ENCODE measurements around the gene MOV10. TPM values are rescaled to one million over a fixed set of nuclear protein-coding genes. Genes with fewer than 3 reads are reported as not detected.

Gene MOV10
- total and polyA plus RNA-seq, 9 of the 15 experiments (the other 6 are each of a cell fraction or from before 2014, with no cell fraction given) = 16.7 to 105 (median 49.5) TPM

DNA sequence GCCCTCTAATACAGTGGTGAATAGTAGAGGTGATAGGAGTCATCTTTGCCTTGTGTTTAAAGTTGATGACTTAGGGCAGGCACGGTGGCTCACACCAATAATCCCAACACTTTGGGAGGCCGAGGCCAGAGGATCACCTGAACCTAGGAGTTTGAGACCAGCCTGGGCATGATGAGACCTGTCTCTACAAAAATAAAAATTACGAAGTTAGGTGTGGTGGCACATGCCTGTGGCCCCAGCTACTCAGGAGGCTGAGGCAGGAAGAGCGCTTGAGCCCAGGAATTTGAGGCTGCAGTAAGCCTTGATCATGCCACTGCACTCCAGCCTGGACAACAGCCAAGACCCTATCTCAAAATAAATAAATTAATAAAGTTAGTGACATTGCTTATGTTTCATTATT lies 28.2 kb upstream of the MOV10 start:
- ATAC-seq (no peak), FAIRE-seq (no peak), DNase-seq (ENCODE audit: extremely low read depth in 1 of 4, low spot score in 3 of 4) (no peak)
- no peak overlapping the region for H3K9ac ChIP-seq (ENCODE audit: insufficient read depth in 1 of 2, low read depth in 2 of 2, low read length in 2 of 2)
- H3K79me2 ChIP-seq (ENCODE audit: control insufficient read depth, insufficient read depth, low read length) = peaks cover 99% of the 10 kb centered on the region
- BruUV-seq (replicated peaks) = no TSS peak
- 0 out of 2 replicates have a peak, but pooled peaks cover 4% of the 10 kb centered on the region for H4K20me1 ChIP-seq (replicated peaks; ENCODE audit: control insufficient read depth, insufficient read depth, low read length)
- H3K4me1 ChIP-seq (replicated peaks in 1 of 2; ENCODE audit: control insufficient read depth in 2 of 2, insufficient read depth in 2 of 2, low read length in 2 of 2) = no peaks in the 10 kb centered on the region
- in situ Hi-C loops (cut with MboI) = no loop called here
- CTCF ChIA-PET (ENCODE audit: low intra/inter-chr PET ratio) = no interaction called here
- H3K4me3 ChIP-seq = no peak overlapping the region
- peaks cover 84% of the 10 kb centered on the region for H3K36me3 ChIP-seq (ENCODE audit: control insufficient read depth, insufficient read depth, low read length)
- 96% methylated on average over 4 of the region's 4 CpGs for WGBS (ENCODE audit: insufficient coverage, low coverage, missing lambda C conversion rate)
- no peak overlapping the region for H3K4me2 ChIP-seq (ENCODE audit: insufficient read depth, low read length)
- H2AFZ ChIP-seq (ENCODE audit: low read depth, low read length) = no peak overlapping the region
- H3K9me3 ChIP-seq (replicated peaks; ENCODE audit: control insufficient read depth, insufficient read depth, low read depth, low read length) = no peaks in the 10 kb centered on the region
- TF ChIP-seq ZBTB17 (CRISPR knock-in tag; IDR thresholded peaks at IDR 0.05) = no peak
- peak; percentile 46; the same call in 1 of the 2 replicates for TF ChIP-seq ZNF121 (CRISPR knock-in tag; conservative IDR thresholded peaks at IDR 0.05)
- no peak for TF ChIP-seq ZNF3 (CRISPR knock-in tag; IDR thresholded peaks at IDR 0.05)
- TF ChIP-seq SAFB2 (IDR thresholded peaks at IDR 0.05; ENCODE audit: borderline replicate concordance, low read depth, low read length, severe bottlenecking) = no peak
- TF ChIP-seq CREB1 (IDR thresholded peaks at IDR 0.05) = no peak
- TF ChIP-seq CREB1 (CRISPR knock-in tag; IDR thresholded peaks at IDR 0.05) = no peak
- TF ChIP-seq, protein P1, sequence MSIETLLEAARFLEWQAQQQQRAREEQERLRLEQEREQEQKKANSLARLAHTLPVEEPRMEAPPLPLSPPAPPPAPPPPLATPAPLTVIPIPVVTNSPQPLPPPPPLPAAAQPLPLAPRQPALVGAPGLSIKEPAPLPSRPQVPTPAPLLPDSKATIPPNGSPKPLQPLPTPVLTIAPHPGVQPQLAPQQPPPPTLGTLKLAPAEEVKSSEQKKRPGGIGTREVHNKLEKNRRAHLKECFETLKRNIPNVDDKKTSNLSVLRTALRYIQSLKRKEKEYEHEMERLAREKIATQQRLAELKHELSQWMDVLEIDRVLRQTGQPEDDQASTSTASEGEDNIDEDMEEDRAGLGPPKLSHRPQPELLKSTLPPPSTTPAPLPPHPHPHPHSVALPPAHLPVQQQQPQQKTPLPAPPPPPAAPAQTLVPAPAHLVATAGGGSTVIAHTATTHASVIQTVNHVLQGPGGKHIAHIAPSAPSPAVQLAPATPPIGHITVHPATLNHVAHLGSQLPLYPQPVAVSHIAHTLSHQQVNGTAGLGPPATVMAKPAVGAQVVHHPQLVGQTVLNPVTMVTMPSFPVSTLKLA (conservative IDR thresholded peaks at IDR 0.05) = no peak
- TF ChIP-seq NFIC (IDR thresholded peaks at IDR 0.05) = 0 out of 2 replicates have a peak, but pooled peaks have one; percentile 18
- TF ChIP-seq TGIF2 (CRISPR knock-in tag; IDR thresholded peaks at IDR 0.05) = 0 out of 2 replicates have a peak, but pooled peaks have one; percentile 30
- TF ChIP-seq USF1 (CRISPR knock-in tag; IDR thresholded peaks at IDR 0.05) = no peak
- H3K27ac ChIP-seq (ENCODE audit: extremely low read depth, low read depth, low read length) = no peak overlapping the region
- intact Hi-C loops (cut with micrococcal nuclease) = no loop called here
- POLR2A ChIA-PET = no interaction called here
- H3K27me3 ChIP-seq (ENCODE audit: control insufficient read depth in 2 of 2, insufficient read depth in 2 of 2, low read length in 2 of 2) = no peaks in the 10 kb centered on the region
- peaks cover 3% of the 10 kb centered on the region for H3K9me1 ChIP-seq (ENCODE audit: control insufficient read depth, insufficient read depth, low read length)
